ENCODE results near the gene PHACTR2.
"Not testable (repeated sequence)": the region's sequence is repeated elsewhere in the genome, so short reads cannot be mapped to it uniquely, and the experiment has no call there.

PHACTR2 gene

GRCh38 chr6:143822584-143823024 lies 144.8 kb downstream of the PHACTR2 start:
- DNase-seq = no peak

GRCh38 chr6:143823548-143823947 lies 145.8 kb downstream of the PHACTR2 start:
- no peak for DNase-seq

- no peak for DNase-seq
These were observed 150.8 kb downstream of the PHACTR2 start for GRCh38 chr6:143828572-143828971.

GRCh38 chr6:143836150-143836549 lies 158.4 kb downstream of the PHACTR2 start:
- no peak for DNase-seq

GRCh38 chr6:143838395-143838794 lies 160.6 kb downstream of the PHACTR2 start:
- no peak for DNase-seq

GRCh38 chr6:143839196-143839595 lies 161.4 kb downstream of the PHACTR2 start:
- no peak for DNase-seq

- no peak for DNase-seq
These were observed 163.0 kb downstream of the PHACTR2 start for GRCh38 chr6:143840595-143841265.

GRCh38 chr6:143842461-143842901 lies 164.7 kb downstream of the PHACTR2 start:
- DNase-seq = no peak

GRCh38 chr6:143842902-143843676 lies 165.3 kb downstream of the PHACTR2 start, which contains the start of gene LTV1:
LTV1 (plus strand) TSS chr6:143843338; CDS start chr6:143843478, 140 bp downstream.
- peak; percentile 96 for DNase-seq

GRCh38 chr6:143843677-143843999 lies 165.9 kb downstream of the PHACTR2 start:
- DNase-seq = no peak

GRCh38 chr6:143844006-143844405 lies 166.2 kb downstream of the PHACTR2 start:
- DNase-seq = no peak

- DNase-seq = no peak
These were observed 167.3 kb downstream of the PHACTR2 start for GRCh38 chr6:143845033-143845432.

GRCh38 chr6:143851706-143852105 lies 173.9 kb downstream of the PHACTR2 start:
- not testable (repeated sequence) for DNase-seq

- not testable (repeated sequence) for DNase-seq
These were observed 177.3 kb downstream of the PHACTR2 start for GRCh38 chr6:143855057-143855456.

GRCh38 chr6:143856762-143857161 lies 179.0 kb downstream of the PHACTR2 start:
- not testable (repeated sequence) for DNase-seq

GRCh38 chr6:143857651-143858050 lies 179.9 kb downstream of the PHACTR2 start:
- no peak for DNase-seq

GRCh38 chr6:143859891-143860660 lies 182.3 kb downstream of the PHACTR2 start:
- no peak for DNase-seq

GRCh38 chr6:143863771-143864170 lies 186.0 kb downstream of the PHACTR2 start:
- no peak for DNase-seq

- no peak for DNase-seq
These were observed 186.5 kb downstream of the PHACTR2 start, which contains the start of gene ZC2HC1B for GRCh38 chr6:143864234-143864633. ZC2HC1B (plus strand) TSS chr6:143864474; CDS start chr6:143864540, 66 bp downstream.

GRCh38 chr6:143867236-143867635 lies 189.5 kb downstream of the PHACTR2 start:
- no peak for DNase-seq

- DNase-seq = not testable (repeated sequence)
These were observed 191.0 kb downstream of the PHACTR2 start for GRCh38 chr6:143868808-143869207.

- not testable (repeated sequence) for DNase-seq
These were observed 193.5 kb downstream of the PHACTR2 start for GRCh38 chr6:143871202-143871730.

GRCh38 chr6:143872201-143872600 lies 194.4 kb downstream of the PHACTR2 start:
- DNase-seq = no peak

Measured in activated CD8-positive, alpha-beta memory T cell treated with anti-CD3 and anti-CD28 coated beads for 24 hours (primary cell).